H1 (cell line): Measurements from ENCODE around the gene GAS7.

Experiments used
- CBX8 ChIP-seq: fragments of 300-800, 300-1000 bp; sonication (generic); IDR thresholded peaks from 2 replicates; pipeline ENCODE4 v1.7.1; 2016; ENCODE audit warnings: low read depth, low read length, borderline replicate concordance
- CHD2 ChIP-seq: IDR thresholded peaks from 2 replicates; pipeline ENCODE4 v1.6.1; 2012; ENCODE audit warnings: low read length, improper control_type of control experiment
- HDAC6 ChIP-seq: IDR thresholded peaks from one replicate; pipeline ENCODE4 v1.7.1; 2012; ENCODE audit warnings: low read depth, mild to moderate bottlenecking, inconsistent platforms, low read length, moderate library complexity
- RXRA ChIP-seq: IDR thresholded peaks from 2 replicates; pipeline ENCODE4 v1.6.1; 2011; ENCODE audit warnings: low read depth, mild to moderate bottlenecking, low read length, moderate library complexity; ENCODE audit not compliant: insufficient read depth

GRCh38 chr17:9937241-9937761, 261.1 kb downstream of the GAS7 start:
- TF ChIP-seq CBX8: no peak
- no peak for TF ChIP-seq HDAC6
- no peak for TF ChIP-seq CHD2
- no peak for TF ChIP-seq RXRA
